WTC11 (cell line): ENCODE data around the gene SORL1. TPM values are rescaled to one million over a fixed set of nuclear protein-coding genes. Genes with fewer than 3 reads are reported as not detected.

Source experiments
- ATAC-seq: fragments of 200-7000 bp; cut with Tn5 transposase; 2 replicates; pipeline ENCODE4 v1.10.0; 2021; ENCODE audit warnings: mild to moderate bottlenecking, moderate library complexity
- CTCF ChIA-PET: fragments of 300-600 bp; sonication (Branson Sonifier 250); formaldehyde crosslinking; loops from one replicate; lab custom pipeline; 2021; ENCODE audit warnings: antibody characterized with exemption; lab: Charles Lee
- POLR2A ChIA-PET: fragments of 350-600 bp; sonication (Branson Sonifier 250); formaldehyde crosslinking; loops from one replicate; lab custom pipeline; 2021; ENCODE audit warnings: antibody characterized with exemption; lab: Charles Lee
- DNase-seq: peaks from one replicate; pipeline ENCODE4 v3.0.0; 2021; ENCODE audit warnings: low spot score
- H3K27ac Mint-ChIP-seq: 2 replicates; pipeline ENCODE4 v1.8.0; 2021; ENCODE audit warnings: mixed read lengths
- H3K27me3 Mint-ChIP-seq: 2 replicates; pipeline ENCODE4 v1.8.0; 2021; ENCODE audit warnings: low read depth, mild to moderate bottlenecking, moderate library complexity, mixed read lengths
- H3K36me3 Mint-ChIP-seq: 2 replicates; pipeline ENCODE4 v1.8.0; 2021; ENCODE audit warnings: mixed read lengths
- H3K4me1 Mint-ChIP-seq: 2 replicates; pipeline ENCODE4 v1.8.0; 2022; ENCODE audit warnings: mixed read lengths
- H3K4me3 Mint-ChIP-seq: 2 replicates; pipeline ENCODE4 v1.8.0; 2021; ENCODE audit warnings: mild to moderate bottlenecking, moderate library complexity, mixed read lengths
- H3K9me3 Mint-ChIP-seq: 2 replicates; pipeline ENCODE4 v1.8.0; 2021; ENCODE audit warnings: mixed read lengths
- CBFB ChIP-seq: sonication (generic); formaldehyde crosslinking; IDR thresholded peaks from 2 replicates; pipeline ENCODE4 v1.8.1; 2022; ENCODE audit warnings: mild to moderate bottlenecking, low read depth, missing genetic modification reagents
- CTCF ChIP-seq: fragments of 200-600 bp; IDR thresholded peaks from 2 replicates; pipeline ENCODE4 v1.8.0; 2022; ENCODE audit warnings: antibody characterized with exemption
- E2F4 ChIP-seq: sonication (generic); formaldehyde crosslinking; IDR thresholded peaks from 2 replicates; pipeline ENCODE4 v1.8.1; 2022; ENCODE audit warnings: low read depth, mild to moderate bottlenecking, moderate library complexity, missing genetic modification reagents, borderline replicate concordance
- FOXJ3 ChIP-seq: sonication (generic); formaldehyde crosslinking; IDR thresholded peaks from 2 replicates; pipeline ENCODE4 v1.9.0; 2021; ENCODE audit warnings: missing genetic modification reagents, mild to moderate bottlenecking, borderline replicate concordance
- FOXK1 ChIP-seq: sonication (generic); formaldehyde crosslinking; IDR thresholded peaks from 2 replicates; pipeline ENCODE4 v1.8.0; 2022; ENCODE audit warnings: mild to moderate bottlenecking, moderate library complexity, missing genetic modification reagents
- IRF2 ChIP-seq: sonication (generic); formaldehyde crosslinking; IDR thresholded peaks from 2 replicates; pipeline ENCODE4 v1.8.0; 2022; ENCODE audit warnings: low read depth, missing genetic modification reagents, borderline replicate concordance
- MAX ChIP-seq: sonication (generic); formaldehyde crosslinking; IDR thresholded peaks from 2 replicates; pipeline ENCODE4 v1.8.0; 2022; ENCODE audit warnings: mild to moderate bottlenecking, missing genetic modification reagents
- MXD4 ChIP-seq: fragments of 250-450 bp; sonication (Bioruptor Pico); IDR thresholded peaks from 2 replicates; pipeline ENCODE4 v1.8.0; 2021; ENCODE audit warnings: mild to moderate bottlenecking, moderate library complexity, borderline replicate concordance
- OVOL2 ChIP-seq: fragments of 250-450 bp; sonication (Bioruptor Pico); IDR thresholded peaks from 2 replicates; pipeline ENCODE4 v1.9.0; 2021; ENCODE audit warnings: mild to moderate bottlenecking, borderline replicate concordance
- SOX15 ChIP-seq: fragments of 250-450 bp; sonication (Bioruptor Pico); IDR thresholded peaks from 2 replicates; pipeline ENCODE4 v1.9.0; 2021; ENCODE audit warnings: mild to moderate bottlenecking
- STAT6 ChIP-seq: sonication (generic); formaldehyde crosslinking; conservative IDR thresholded peaks from 2 replicates; pipeline ENCODE4 v1.8.1; 2023; ENCODE audit warnings: mild to moderate bottlenecking, low read depth, missing genetic modification reagents, moderate library complexity
- TEAD1 ChIP-seq: sonication (generic); formaldehyde crosslinking; IDR thresholded peaks from 2 replicates; pipeline ENCODE4 v1.8.0; 2022; ENCODE audit warnings: mild to moderate bottlenecking, missing genetic modification reagents
- USF2 ChIP-seq: sonication (generic); formaldehyde crosslinking; IDR thresholded peaks from 2 replicates; pipeline ENCODE4 v1.8.1; 2023; ENCODE audit warnings: mild to moderate bottlenecking, missing genetic modification reagents, moderate library complexity
- ZNF219 ChIP-seq: sonication (generic); formaldehyde crosslinking; IDR thresholded peaks from 2 replicates; pipeline ENCODE4 v1.8.0; 2023; ENCODE audit warnings: missing genetic modification reagents, mild to moderate bottlenecking, borderline replicate concordance
- total RNA-seq: library from RNA; stranded (reverse); gene quantifications from 3 replicates; pipeline ENCODE4 v1.2.3, GENCODE V29; 2021
- TF ChIP-seq, protein P1 (sequence below): fragments of 250-450 bp; sonication (Bioruptor Pico); conservative IDR thresholded peaks from 2 replicates; pipeline ENCODE4 v1.9.0; 2021; ENCODE audit warnings: mild to moderate bottlenecking

SORL1 gene
- total RNA-seq, 1 experiment from 2014 or later = 87.1 TPM

GRCh38 chr11:121657146-121657545 is 205.0 kb downstream of the SORL1 start:
- peaks cover 41% of the 10 kb centered on the region for H3K4me1 Mint-ChIP-seq
- POLR2A ChIA-PET = interaction anchor here (0.6 kb wide), 1 partner anchor 443 kb away, joined by 3 read pairs; no protein-coding TSS in a partner anchor
- CTCF ChIA-PET = interaction anchor here (0.5 to 2.0 kb wide), 5 partner anchors 214 to 849 kb away, joined by 3 to 10 read pairs (median 4); no protein-coding TSS in a partner anchor
- H3K4me3 Mint-ChIP-seq = no peak overlapping the region
- peaks cover 8% of the 10 kb centered on the region; the same call in 1 of the 2 replicates for H3K27me3 Mint-ChIP-seq
- TF ChIP-seq MAX (no peak), STAT6 (CRISPR knock-in tag) (no peak), MXD4 (no peak), TEAD1 (CRISPR knock-in tag) (no peak), FOXK1 (CRISPR knock-in tag) (no peak), E2F4 (CRISPR knock-in tag) (no peak), CTCF (no peak)
- TF ChIP-seq, protein P1, sequence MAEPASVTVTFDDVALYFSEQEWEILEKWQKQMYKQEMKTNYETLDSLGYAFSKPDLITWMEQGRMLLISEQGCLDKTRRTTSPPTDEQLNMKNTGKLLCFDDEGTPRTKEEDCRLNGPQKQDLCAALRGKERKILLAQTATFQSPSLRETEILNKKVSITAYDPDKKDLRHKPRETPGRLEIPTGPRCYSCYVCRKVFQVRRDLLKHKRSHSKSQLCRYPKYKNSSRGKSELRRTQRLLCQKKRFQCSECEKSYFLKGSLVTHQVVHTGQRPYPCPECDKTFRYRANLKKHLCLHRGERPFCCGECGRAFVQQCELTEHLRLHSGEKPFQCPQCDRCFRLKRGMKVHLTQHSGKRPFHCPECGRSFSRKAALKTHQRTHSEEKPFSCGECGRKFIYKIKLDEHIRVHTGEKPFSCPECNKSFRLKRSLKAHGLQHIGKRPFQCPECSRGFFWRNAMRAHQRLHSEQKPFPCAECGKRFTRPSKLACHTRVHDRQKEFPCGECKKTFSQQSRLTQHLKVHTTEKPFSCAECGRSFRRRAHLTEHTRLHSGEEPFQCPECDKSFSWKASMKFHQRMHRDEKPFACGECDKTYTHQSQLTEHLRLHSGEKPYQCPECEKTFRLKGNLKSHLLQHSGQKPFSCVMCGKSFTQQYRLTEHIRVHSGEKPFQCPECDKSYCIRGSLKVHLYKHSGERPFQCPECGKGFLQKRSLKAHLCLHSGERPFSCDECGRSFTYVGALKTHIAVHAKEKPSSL = no peak
- no peak for DNase-seq
- H3K27ac Mint-ChIP-seq = no peak overlapping the region
- peaks cover 16% of the 10 kb centered on the region for H3K36me3 Mint-ChIP-seq
- no peak for ATAC-seq
- H3K9me3 Mint-ChIP-seq = peaks cover 26% of the 10 kb centered on the region

- ATAC-seq = no peak
- H3K36me3 Mint-ChIP-seq = peaks cover 16% of the 10 kb centered on the region
- POLR2A ChIA-PET = no interaction called here
- peaks cover 15% of the 10 kb centered on the region for H3K4me1 Mint-ChIP-seq
- DNase-seq = no peak
- H3K4me3 Mint-ChIP-seq = no peak overlapping the region
- peaks cover 26% of the 10 kb centered on the region for H3K9me3 Mint-ChIP-seq
- H3K27me3 Mint-ChIP-seq = peaks cover 5% of the 10 kb centered on the region; the same call in 1 of the 2 replicates
- H3K27ac Mint-ChIP-seq = no peak overlapping the region
- CTCF ChIA-PET = no interaction called here
- TF ChIP-seq FOXJ3 (CRISPR knock-in tag) (no peak), STAT6 (CRISPR knock-in tag) (no peak), OVOL2 (CRISPR knock-in tag) (no peak), IRF2 (CRISPR knock-in tag) (no peak), SOX15 (CRISPR knock-in tag) (no peak), TEAD1 (CRISPR knock-in tag) (no peak), USF2 (CRISPR knock-in tag) (no peak), CBFB (CRISPR knock-in tag) (no peak), ZNF219 (CRISPR knock-in tag) (no peak)
- TF ChIP-seq, protein P1 = no peak
Measured at GRCh38 chr11:121659811-121660210, 207.7 kb downstream of the SORL1 start.
